ENCODE data around the gene NRDE2. TPM values are rescaled to one million over a fixed set of nuclear protein-coding genes. Genes with fewer than 3 reads are reported as not detected.

Gene NRDE2
- total RNA-seq, 4 donors from 2014 or later, result 8.0 to 14.1 (median 12.2) TPM

- intact Hi-C loops (cut with DNase I), result no loop called here
- H3K27me3 ChIP-seq, result no peaks in the 10 kb centered on the region
- H3K4me1 ChIP-seq, result peaks cover 10 to 40% (median 36%) of the 10 kb centered on the region in 4 donors
- no peak for DNase-seq (ENCODE audit: extremely low spot score)
- peak overlapping the region in 3 of 4 donors; percentile 59 to 74 (median 73) for H3K27ac ChIP-seq (replicated peaks in 1 of 4)
- 63% methylated on average over 7 of the region's 7 CpGs for WGBS
- H3K9me3 ChIP-seq, result no peaks in the 10 kb centered on the region
- peaks cover 15 to 64% (median 44%) of the 10 kb centered on the region in 4 donors for H3K36me3 ChIP-seq
- TF ChIP-seq POLR2A (IDR thresholded peaks at IDR 0.05; ENCODE audit: low read depth) (no peak), POLR2AphosphoS5 (IDR thresholded peaks at IDR 0.05) (no peak), EP300 (IDR thresholded peaks at IDR 0.05) (no peak), CTCF (IDR thresholded peaks at IDR 0.05) (no peak)
- no peak overlapping the region for H3K4me3 ChIP-seq
Observed at GRCh38 chr14:90299408-90299807, 32.3 kb downstream of the NRDE2 start.

GRCh38 chr14:90297876-90298629 is 33.7 kb downstream of the NRDE2 start:
- Histone ChIP-seq H3K4me3 (no peak overlapping the region), H3K27ac (replicated peaks in 1 of 4) (no peak overlapping the region), H3K4me1 (peaks cover 10 to 40% (median 36%) of the 10 kb centered on the region in 4 donors), H3K9me3 (no peaks in the 10 kb centered on the region), H3K27me3 (no peaks in the 10 kb centered on the region), H3K36me3 (peaks cover 4 to 61% (median 39%) of the 10 kb centered on the region in 4 donors)
- intact Hi-C loops (cut with DNase I), result no loop called here
- TF ChIP-seq EP300 (IDR thresholded peaks at IDR 0.05), result no peak
- DNase-seq (ENCODE audit: extremely low spot score), result no peak
- 92% methylated on average over 11 of the region's 11 CpGs for WGBS

- Histone ChIP-seq H3K9me3 (no peaks in the 10 kb centered on the region), H3K4me1 (peaks cover 4 to 33% (median 27%) of the 10 kb centered on the region in 4 donors), H3K36me3 (peaks cover 10 to 67% (median 49%) of the 10 kb centered on the region in 4 donors), H3K27me3 (no peaks in the 10 kb centered on the region), H3K27ac (replicated peaks in 1 of 4) (no peak overlapping the region), H3K4me3 (no peak overlapping the region)
- TF ChIP-seq POLR2AphosphoS5 (IDR thresholded peaks at IDR 0.05) (no peak), CTCF (IDR thresholded peaks at IDR 0.05) (no peak), EP300 (IDR thresholded peaks at IDR 0.05) (no peak), POLR2A (IDR thresholded peaks at IDR 0.05; ENCODE audit: low read depth) (no peak)
- WGBS, result 97% methylated on average over 7 of the region's 7 CpGs
- no peak for DNase-seq (ENCODE audit: extremely low spot score)
- intact Hi-C loops (cut with DNase I), result no loop called here
Observed at GRCh38 chr14:90296641-90297040, 35.1 kb downstream of the NRDE2 start.

GRCh38 chr14:90295870-90296516 is 35.7 kb downstream of the NRDE2 start:
- Histone ChIP-seq H3K36me3 (peaks cover 10 to 74% (median 54%) of the 10 kb centered on the region in 4 donors), H3K4me3 (no peak overlapping the region), H3K4me1 (peaks cover 1 to 26% (median 20%) of the 10 kb centered on the region in 4 donors), H3K9me3 (no peaks in the 10 kb centered on the region), H3K27ac (replicated peaks in 1 of 4) (no peak overlapping the region), H3K27me3 (no peaks in the 10 kb centered on the region)
- intact Hi-C loops (cut with DNase I), result no loop called here
- WGBS, result 71% methylated on average over 5 of the region's 5 CpGs
- TF ChIP-seq POLR2AphosphoS5 (IDR thresholded peaks at IDR 0.05) (no peak), EP300 (IDR thresholded peaks at IDR 0.05) (no peak), POLR2A (IDR thresholded peaks at IDR 0.05; ENCODE audit: low read depth) (no peak), CTCF (IDR thresholded peaks at IDR 0.05) (no peak)
- DNase-seq (ENCODE audit: extremely low spot score), result no peak

GRCh38 chr14:90294872-90295271 is 36.9 kb downstream of the NRDE2 start:
- Histone ChIP-seq H3K27ac (replicated peaks in 1 of 4) (no peak overlapping the region), H3K4me3 (no peak overlapping the region), H3K36me3 (peaks cover 13 to 85% (median 61%) of the 10 kb centered on the region in 4 donors), H3K27me3 (no peaks in the 10 kb centered on the region), H3K4me1 (peaks cover 0 to 16% (median 12%) of the 10 kb centered on the region in 4 donors), H3K9me3 (no peaks in the 10 kb centered on the region)
- WGBS, result 90% methylated on average over 2 of the region's 2 CpGs
- DNase-seq (ENCODE audit: extremely low spot score), result no peak
- no peak for TF ChIP-seq POLR2A (IDR thresholded peaks at IDR 0.05; ENCODE audit: low read depth)
- no peak for TF ChIP-seq EP300 (IDR thresholded peaks at IDR 0.05)
- TF ChIP-seq CTCF (IDR thresholded peaks at IDR 0.05), result no peak
- no peak for TF ChIP-seq POLR2AphosphoS5 (IDR thresholded peaks at IDR 0.05)
- intact Hi-C loops (cut with DNase I), result no loop called here
